Aorta (tissue), 5 donors: ENCODE results near the gene RASA3. TPM values are rescaled to one million over a fixed set of nuclear protein-coding genes. Genes with fewer than 3 reads are reported as not detected.
"Not testable (repeated sequence)": the region's sequence is repeated elsewhere in the genome, so short reads cannot be mapped to it uniquely, and the experiment has no call there.

ENCODE experiments used
- ATAC-seq: fragments of 200-7000 bp; cut with Tn5 transposase; one replicate; pipeline ENCODE4 v1.9.1; 2022; ENCODE audit warnings: moderate library complexity; ENCODE audit not compliant: low FRiP score
- DNase-seq, 2 donors: peaks; one replicate each; pipeline ENCODE4 v3.0.0-alpha.2; 2020
- H3K27ac ChIP-seq, 2 donors: one replicate each; pipeline ENCODE4 v1.5.1; 2013; ENCODE audit warnings: low read length in 2 of 2, mild to moderate bottlenecking in 2 of 2, moderate library complexity in 2 of 2, control low read depth in 1 of 2, inconsistent platforms in 1 of 2, low read depth in 1 of 2
- H3K27me3 ChIP-seq, 2 donors: one replicate each; pipeline ENCODE4 v1.6.1; 2013; ENCODE audit warnings: control low read depth in 1 of 2, low read length in 1 of 2, mild to moderate bottlenecking in 1 of 2, moderate library complexity in 1 of 2; ENCODE audit not compliant: insufficient read depth in 2 of 2, control insufficient read depth in 1 of 2
- H3K36me3 ChIP-seq, 2 donors: one replicate each; pipeline ENCODE4 v1.6.1; 2013; ENCODE audit warnings: control low read depth in 1 of 2, low read length in 1 of 2, mild to moderate bottlenecking in 1 of 2; ENCODE audit not compliant: insufficient read depth in 2 of 2, control insufficient read depth in 1 of 2
- H3K4me1 ChIP-seq, 2 donors: one replicate each; pipeline ENCODE4 v1.6.1; 2013; ENCODE audit warnings: low read length in 2 of 2, control low read depth in 1 of 2, mild to moderate bottlenecking in 1 of 2, moderate library complexity in 1 of 2; ENCODE audit not compliant: insufficient read depth in 2 of 2, control insufficient read depth in 1 of 2
- H3K4me3 ChIP-seq, 2 donors: one replicate each; pipeline ENCODE4 v1.5.1; 2013; ENCODE audit warnings: low read length in 2 of 2, control low read depth in 1 of 2, mild to moderate bottlenecking in 1 of 2
- H3K9me3 ChIP-seq: one replicate; pipeline ENCODE4 v1.6.1; 2013; ENCODE audit warnings: mild to moderate bottlenecking, low read length; ENCODE audit not compliant: control insufficient read depth
- WGBS, 2 donors: extraction: QIAGEN DNeasy Blood & Tissue Kit; methylation state at CpG; one replicate each; pipeline ENCODE4 v1.1.7; 2013; 5-methylcytosine and 5-hydroxymethylcytosine counted together
- intact Hi-C, 2 donors: fragments of 100-400 bp; cut with DNase I; formaldehyde crosslinking; loops; one replicate each; pipeline versions ENCODE4 v1.14.2 to v1.15.0; 2022
- polyA plus RNA-seq, 2 donors: library from polyadenylated mRNA; stranded (reverse); fragments of 200-250 nt; gene quantifications; one replicate each; pipeline ENCODE4 v1.2.3, GENCODE V29; 2013
- total RNA-seq, 2 donors: library from RNA; stranded (reverse); fragmentation: NEBNext Ultra II Directional; extraction: Animal tissue kit (Norgen Biotek cat#: 25700); gene quantifications; one replicate each; pipeline ENCODE4 v1.2.1, GENCODE V29; 2021
- donor health status: healthy with polysubstance abuse.
- donor health status: Bipolar disorder and iron deficiency.
- donor health status: DM: no; HTN: no; CAD: no.
- donor health status: DM: no; HTN: no; CAD: no.
- donor health status: DM: yes; HTN: yes; CAD: no.

Gene RASA3
- total and polyA plus RNA-seq, 4 donors, result 8.1 to 42.3 (median 28.9) TPM

DNA sequence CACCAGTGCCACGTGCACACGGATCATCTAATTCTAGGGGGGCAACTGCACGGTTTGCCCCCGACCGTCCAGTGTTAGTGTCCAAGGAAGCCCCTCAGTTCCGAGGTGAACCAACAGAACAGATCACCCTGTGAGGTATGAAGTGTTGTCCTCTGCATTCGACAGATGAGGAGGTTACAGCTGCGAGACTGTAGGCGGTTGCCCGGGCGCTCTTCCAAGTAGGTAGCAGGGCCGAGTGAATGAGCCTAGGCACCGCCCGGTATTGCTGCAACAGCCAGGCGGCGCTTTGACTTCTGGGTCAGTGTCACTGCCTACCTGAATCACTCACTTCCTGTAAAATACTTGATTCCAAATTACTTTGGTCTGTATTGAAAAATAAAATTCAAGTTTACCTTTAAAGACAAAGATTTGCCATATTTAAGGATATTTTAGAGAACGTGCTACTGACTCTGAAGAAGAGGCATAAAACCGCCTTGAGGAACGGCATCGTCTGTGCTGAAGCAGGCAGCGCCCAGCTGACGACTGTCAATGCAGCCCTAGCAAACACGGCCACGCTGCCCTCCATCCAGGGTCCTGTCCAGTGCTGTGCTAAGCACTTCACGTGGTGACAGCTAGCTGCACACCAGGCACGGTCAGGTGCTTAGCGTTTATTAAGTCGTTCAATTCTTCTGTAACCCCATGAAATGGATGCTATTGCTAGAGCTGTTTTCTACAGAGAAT is 19.3 kb upstream of the RASA3 start:
- H3K4me3 ChIP-seq, result no peak overlapping the region
- H3K4me1 ChIP-seq, result no peaks in the 10 kb centered on the region
- intact Hi-C loops, result no loop called here
- H3K36me3 ChIP-seq, result no peaks in the 10 kb centered on the region
- ATAC-seq (no peak), DNase-seq (peak; percentile 43 to 70)
- no peaks in the 10 kb centered on the region for H3K27me3 ChIP-seq
- no peak overlapping the region for H3K27ac ChIP-seq
- no peaks in the 10 kb centered on the region for H3K9me3 ChIP-seq
- WGBS, 2 donors, result 92 to 93% methylated on average over 28 of the region's 28 CpGs

DNA sequence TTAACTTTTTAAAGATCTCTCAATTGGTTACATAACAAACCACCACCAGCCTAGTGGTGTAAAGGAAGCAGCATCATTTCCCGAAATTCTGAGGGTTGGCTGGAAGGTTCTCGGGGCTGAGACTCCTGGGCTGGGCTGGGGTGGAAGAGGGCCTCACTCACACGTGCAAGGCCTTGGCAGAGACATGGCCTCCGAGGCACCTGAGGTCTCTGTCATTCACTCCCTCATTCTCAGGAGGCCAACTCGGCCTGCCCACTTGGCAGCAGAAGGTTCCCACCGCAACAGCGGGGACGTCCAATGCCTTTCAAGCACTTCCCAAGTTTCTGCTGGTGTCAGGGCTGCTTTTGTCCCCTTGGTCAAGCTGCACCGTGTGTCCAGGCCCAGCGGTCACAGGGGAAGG is 18.6 kb upstream of the RASA3 start:
- Histone ChIP-seq H3K4me1 (no peaks in the 10 kb centered on the region), H3K27ac (no peak overlapping the region), H3K27me3 (no peaks in the 10 kb centered on the region), H3K9me3 (no peaks in the 10 kb centered on the region), H3K4me3 (no peak overlapping the region), H3K36me3 (no peaks in the 10 kb centered on the region)
- intact Hi-C loops, result no loop called here
- 83 to 84% methylated on average over 10 of the region's 10 CpGs for WGBS, 2 donors
- ATAC-seq (no peak), DNase-seq (peak; percentile 43 to 49)

DNA sequence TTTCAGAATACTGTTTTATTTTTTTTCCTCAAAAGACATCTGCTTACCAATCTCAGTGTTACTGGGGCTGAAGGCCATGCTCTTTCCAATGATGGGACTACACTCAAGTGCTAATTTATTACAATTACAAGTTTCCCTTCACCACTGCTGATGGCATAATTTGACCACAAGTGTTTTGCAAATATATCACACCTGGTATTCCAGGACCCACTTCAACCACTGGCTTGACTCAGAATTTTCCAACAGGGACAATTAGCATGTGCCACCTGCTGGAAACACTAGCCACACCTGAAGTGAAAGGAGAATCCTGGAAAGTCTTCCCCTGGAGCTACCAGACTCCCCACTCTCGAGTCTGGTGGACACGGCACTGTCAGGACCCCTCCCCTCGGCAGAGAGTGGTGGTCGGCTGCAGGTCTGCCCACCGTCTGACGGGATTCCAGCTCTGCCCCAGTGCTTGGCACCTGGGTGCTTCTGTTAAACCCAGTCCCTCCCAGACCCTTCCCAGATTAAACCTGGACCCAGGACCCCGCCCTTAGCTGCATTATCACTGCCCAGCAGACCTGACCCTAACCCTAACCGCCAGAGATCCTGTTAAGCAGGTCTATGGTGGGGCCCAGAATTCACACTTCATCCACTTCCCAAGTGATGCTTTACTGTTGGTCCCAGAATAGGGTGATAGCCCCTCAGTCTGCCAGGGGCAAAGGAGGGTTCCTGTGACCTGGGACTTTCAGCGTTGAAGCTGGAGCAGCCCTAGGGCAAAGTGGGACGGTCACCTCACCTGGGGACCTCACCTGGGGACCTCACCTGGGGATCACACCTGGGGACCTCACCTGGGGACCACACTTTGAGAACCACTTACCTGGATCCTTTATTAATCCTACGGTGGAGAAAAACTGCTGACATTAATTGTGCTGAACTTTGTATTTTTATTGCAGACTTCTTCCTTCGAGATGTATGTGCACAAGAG is 17.6 kb upstream of the RASA3 start:
- ATAC-seq (no peak), DNase-seq (no peak)
- WGBS, 2 donors, result 89 to 91% methylated on average over 12 of the region's 12 CpGs
- Histone ChIP-seq H3K27ac (no peak overlapping the region), H3K27me3 (no peaks in the 10 kb centered on the region), H3K4me1 (no peaks in the 10 kb centered on the region), H3K4me3 (no peak overlapping the region), H3K9me3 (no peaks in the 10 kb centered on the region), H3K36me3 (no peaks in the 10 kb centered on the region)
- intact Hi-C loops, result no loop called here

DNA sequence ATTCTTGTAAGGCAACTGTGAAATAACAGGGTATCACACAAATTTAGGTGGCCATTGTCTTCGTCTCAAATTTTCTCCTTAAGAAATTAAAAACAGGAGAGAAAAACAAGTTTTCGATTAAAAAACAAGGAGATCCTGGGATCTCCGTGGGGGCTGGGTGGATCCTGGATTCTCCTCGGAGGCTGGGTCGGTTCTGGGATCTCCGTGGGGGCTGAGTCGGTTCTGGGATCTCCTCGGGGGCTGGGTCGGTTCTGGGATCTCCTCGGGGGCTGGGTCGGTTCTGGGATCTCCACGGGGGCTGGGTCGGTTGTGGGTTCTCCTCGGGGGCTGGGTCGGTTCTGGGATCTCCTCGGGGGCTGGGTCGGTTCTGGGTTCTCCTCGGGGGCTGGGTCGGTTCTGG is 16.5 kb upstream of the RASA3 start:
- ATAC-seq, H3K4me3 ChIP-seq, H3K4me1 ChIP-seq, intact Hi-C loops, H3K36me3 ChIP-seq, H3K27ac ChIP-seq, H3K27me3 ChIP-seq, H3K9me3 ChIP-seq, DNase-seq: not testable (repeated sequence)
- 94 to 95% methylated on average over 19 of the region's 19 CpGs for WGBS, 2 donors

DNA sequence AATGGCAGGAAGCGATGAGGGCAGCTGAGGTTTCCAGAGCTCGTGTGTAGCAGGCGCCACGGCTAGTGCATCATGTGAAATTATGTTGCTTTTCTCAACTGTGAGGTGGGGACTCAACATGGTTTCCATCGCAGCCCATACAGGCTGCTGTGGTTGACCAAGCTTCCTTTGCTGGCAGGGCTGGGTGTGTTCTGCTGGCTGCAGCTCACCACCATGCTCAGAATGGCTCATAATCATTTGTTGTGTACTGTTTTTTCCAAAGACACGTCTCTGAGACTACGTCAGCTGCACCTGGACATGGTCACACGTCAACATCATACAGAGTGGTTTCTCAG is 16.1 kb upstream of the RASA3 start:
- peak; percentile 43 to 53 for DNase-seq
- Histone ChIP-seq H3K4me3 (no peak overlapping the region), H3K27me3 (no peaks in the 10 kb centered on the region), H3K4me1 (no peaks in the 10 kb centered on the region), H3K27ac (no peak overlapping the region), H3K9me3 (no peaks in the 10 kb centered on the region), H3K36me3 (no peaks in the 10 kb centered on the region)
- WGBS, 2 donors, result 76 to 79% methylated on average over 8 of the region's 8 CpGs
- intact Hi-C loops, result no loop called here
- no peak for ATAC-seq

DNA sequence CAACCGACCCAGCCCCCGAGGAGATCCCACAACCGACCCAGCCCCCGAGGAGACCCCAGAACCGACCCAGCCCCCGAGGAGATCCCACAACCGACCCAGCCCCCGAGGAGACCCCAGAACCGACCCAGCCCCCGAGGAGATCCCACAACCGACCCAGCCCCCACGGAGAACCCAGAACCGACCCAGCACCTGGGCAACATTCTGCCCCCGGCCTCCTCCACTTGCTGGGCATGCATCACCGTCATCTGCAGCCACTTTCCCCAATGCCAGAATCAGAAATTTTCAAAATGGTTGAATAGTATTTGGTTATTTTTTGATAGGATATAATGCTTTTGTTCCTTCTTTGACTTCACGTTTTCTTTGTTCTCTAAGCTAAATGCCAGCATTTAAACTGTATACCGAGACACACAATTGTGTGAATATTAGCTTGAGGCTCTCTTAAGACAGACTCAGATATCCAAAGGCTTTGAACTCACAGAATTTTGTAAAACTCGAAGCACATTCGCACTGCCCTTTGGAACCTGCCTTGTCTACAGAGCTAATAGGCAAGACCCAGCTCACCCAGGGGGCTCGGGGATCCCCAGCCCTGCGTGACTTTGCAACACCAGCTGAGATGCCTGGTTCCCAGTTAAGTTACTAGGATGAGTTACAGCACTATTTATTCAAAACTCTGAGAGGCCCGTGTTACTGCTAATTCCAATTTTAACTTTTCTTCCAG is 15.5 kb upstream of the RASA3 start:
- intact Hi-C loops, result no loop called here
- 88 to 90% methylated on average over 18 to 22 of the region's 22 CpGs for WGBS, 2 donors
- no peaks in the 10 kb centered on the region for H3K4me1 ChIP-seq

DNA sequence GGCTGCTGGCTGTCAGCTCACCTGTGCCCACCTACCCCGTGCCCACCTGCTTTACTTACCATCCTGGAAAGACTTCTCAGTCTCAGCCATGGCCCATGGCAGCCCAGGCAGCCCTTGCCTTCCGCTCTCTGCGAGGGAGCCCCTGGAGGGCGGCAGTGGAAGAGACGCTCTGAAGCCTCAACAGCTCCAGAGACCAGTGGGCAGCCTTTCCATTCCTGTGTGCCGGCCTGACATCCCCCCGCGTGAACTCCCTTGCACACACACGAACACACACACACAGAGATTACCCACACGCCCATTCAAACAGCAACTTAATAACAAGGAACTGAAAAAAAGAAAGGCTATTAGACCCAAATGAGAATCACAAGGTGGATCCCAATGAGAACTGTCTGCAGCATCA is 14.2 kb upstream of the RASA3 start:
- Histone ChIP-seq H3K9me3 (no peaks in the 10 kb centered on the region), H3K27me3 (no peaks in the 10 kb centered on the region), H3K4me1 (no peaks in the 10 kb centered on the region), H3K4me3 (no peak overlapping the region), H3K27ac (no peak overlapping the region), H3K36me3 (no peaks in the 10 kb centered on the region)
- ATAC-seq (no peak), DNase-seq (peak in 1 of 2 donors; percentile 70)
- intact Hi-C loops, result no loop called here
- 81 to 86% methylated on average over 10 of the region's 10 CpGs for WGBS, 2 donors

More for the DNA sequence above, 15.5 kb upstream of the RASA3 start:
- Histone ChIP-seq H3K27ac (no peak overlapping the region), H3K36me3 (no peaks in the 10 kb centered on the region), H3K27me3 (no peaks in the 10 kb centered on the region), H3K9me3 (no peaks in the 10 kb centered on the region), H3K4me3 (no peak overlapping the region)
- no peak for DNase-seq
- ATAC-seq, result no peak

DNA sequence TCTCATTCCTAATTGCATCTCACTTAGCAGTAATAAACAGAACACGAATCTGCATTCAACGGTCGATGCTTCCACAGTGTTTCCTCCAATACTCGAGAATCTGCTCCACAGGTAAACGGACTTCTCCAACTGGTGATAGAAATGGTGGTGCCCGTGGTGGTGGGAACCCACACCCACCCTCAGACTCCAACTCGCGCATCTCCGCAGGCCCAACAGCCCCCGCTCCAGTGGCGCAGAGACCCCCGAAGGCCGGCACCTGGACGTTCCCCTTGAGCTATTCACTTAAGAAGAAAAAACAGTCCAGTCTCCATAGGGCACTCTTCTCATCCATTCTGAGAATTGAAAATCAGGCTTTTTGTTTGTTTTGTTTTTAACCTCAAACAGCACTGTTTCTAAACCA is 13.8 kb upstream of the RASA3 start:
- WGBS, 2 donors, result 96 to 97% methylated on average over 14 of the region's 14 CpGs
- DNase-seq, result no peak

More for the DNA sequence above, 13.8 kb upstream of the RASA3 start:
- intact Hi-C loops, result no loop called here
- ATAC-seq, result no peak
- H3K9me3 ChIP-seq, result no peaks in the 10 kb centered on the region
- no peak overlapping the region for H3K4me3 ChIP-seq
- H3K4me1 ChIP-seq, result no peaks in the 10 kb centered on the region
- no peak overlapping the region for H3K27ac ChIP-seq
- no peaks in the 10 kb centered on the region for H3K27me3 ChIP-seq
- H3K36me3 ChIP-seq, result no peaks in the 10 kb centered on the region
